ENCODE results near the gene R3HDM2.

- TF ChIP-seq, protein P1, sequence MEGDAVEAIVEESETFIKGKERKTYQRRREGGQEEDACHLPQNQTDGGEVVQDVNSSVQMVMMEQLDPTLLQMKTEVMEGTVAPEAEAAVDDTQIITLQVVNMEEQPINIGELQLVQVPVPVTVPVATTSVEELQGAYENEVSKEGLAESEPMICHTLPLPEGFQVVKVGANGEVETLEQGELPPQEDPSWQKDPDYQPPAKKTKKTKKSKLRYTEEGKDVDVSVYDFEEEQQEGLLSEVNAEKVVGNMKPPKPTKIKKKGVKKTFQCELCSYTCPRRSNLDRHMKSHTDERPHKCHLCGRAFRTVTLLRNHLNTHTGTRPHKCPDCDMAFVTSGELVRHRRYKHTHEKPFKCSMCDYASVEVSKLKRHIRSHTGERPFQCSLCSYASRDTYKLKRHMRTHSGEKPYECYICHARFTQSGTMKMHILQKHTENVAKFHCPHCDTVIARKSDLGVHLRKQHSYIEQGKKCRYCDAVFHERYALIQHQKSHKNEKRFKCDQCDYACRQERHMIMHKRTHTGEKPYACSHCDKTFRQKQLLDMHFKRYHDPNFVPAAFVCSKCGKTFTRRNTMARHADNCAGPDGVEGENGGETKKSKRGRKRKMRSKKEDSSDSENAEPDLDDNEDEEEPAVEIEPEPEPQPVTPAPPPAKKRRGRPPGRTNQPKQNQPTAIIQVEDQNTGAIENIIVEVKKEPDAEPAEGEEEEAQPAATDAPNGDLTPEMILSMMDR (IDR thresholded peaks at IDR 0.05; ENCODE audit: poor library complexity), result no peak
- TF ChIP-seq EZH2phosphoT487 (IDR thresholded peaks at IDR 0.05; ENCODE audit: low read depth, severe bottlenecking, unreplicated experiment), result no peak
Observed at GRCh38 chr12:57433370-57433769, 2.5 kb upstream of the R3HDM2 start.
